DMS53 treated with DMSO at 0.1 percent for 48 hours (cell line): ENCODE measurements around the gene TSHZ2.

Experiments
- DNase-seq: peaks from one replicate; lab custom pipeline; 2025; ENCODE audit not compliant: unreplicated experiment; lab: John Stamatoyannopoulos, UW

Gene TSHZ2

GRCh38 chr20:53157443-53158408, 185.6 kb downstream of the TSHZ2 start:
- no peak for DNase-seq

- DNase-seq: no peak
Observed at GRCh38 chr20:53159160-53159559, 187.0 kb downstream of the TSHZ2 start.

GRCh38 chr20:53161073-53161472, 188.9 kb downstream of the TSHZ2 start:
- no peak for DNase-seq

GRCh38 chr20:53161473-53161872, 189.3 kb downstream of the TSHZ2 start:
- DNase-seq: no peak

GRCh38 chr20:53162251-53162835, 190.2 kb downstream of the TSHZ2 start:
- DNase-seq: no peak

GRCh38 chr20:53163486-53163885, 191.3 kb downstream of the TSHZ2 start:
- no peak for DNase-seq

GRCh38 chr20:53164072-53164471, 191.9 kb downstream of the TSHZ2 start:
- DNase-seq: no peak

- no peak for DNase-seq
Observed at GRCh38 chr20:53165452-53165851, 193.3 kb downstream of the TSHZ2 start.

- DNase-seq: no peak
Observed at GRCh38 chr20:53168491-53168890, 196.3 kb downstream of the TSHZ2 start.

GRCh38 chr20:53170196-53170595, 198.0 kb downstream of the TSHZ2 start:
- DNase-seq: no peak

- DNase-seq: no peak
Observed at GRCh38 chr20:53171065-53171464, 198.9 kb downstream of the TSHZ2 start.

- no peak for DNase-seq
Observed at GRCh38 chr20:53174454-53174853, 202.3 kb downstream of the TSHZ2 start.

- no peak for DNase-seq
Observed at GRCh38 chr20:53175135-53175780, 203.1 kb downstream of the TSHZ2 start.

GRCh38 chr20:53176134-53176533, 204.0 kb downstream of the TSHZ2 start:
- DNase-seq: no peak

- DNase-seq: no peak
Observed at GRCh38 chr20:53177687-53178086, 205.5 kb downstream of the TSHZ2 start.

- no peak for DNase-seq
Observed at GRCh38 chr20:53179749-53180148, 207.6 kb downstream of the TSHZ2 start.

GRCh38 chr20:53180928-53181362, 208.8 kb downstream of the TSHZ2 start:
- no peak for DNase-seq

- DNase-seq: no peak
Observed at GRCh38 chr20:53181866-53182376, 209.8 kb downstream of the TSHZ2 start.

- DNase-seq: no peak
Observed at GRCh38 chr20:53183181-53183580, 211.0 kb downstream of the TSHZ2 start.

GRCh38 chr20:53186635-53187034, 214.5 kb downstream of the TSHZ2 start:
- DNase-seq: no peak

- DNase-seq: no peak
Observed at GRCh38 chr20:53187392-53188068, 215.4 kb downstream of the TSHZ2 start.
